ENCODE measurements around the gene PCDHGB2.
A peak's percentile ranks its signal among the peaks of the same experiment; 100 is the strongest.
"Not testable (repeated sequence)": the region's sequence is repeated elsewhere in the genome, so short reads cannot be mapped to it uniquely, and the experiment has no call there.

PCDHGB2 gene

DNA sequence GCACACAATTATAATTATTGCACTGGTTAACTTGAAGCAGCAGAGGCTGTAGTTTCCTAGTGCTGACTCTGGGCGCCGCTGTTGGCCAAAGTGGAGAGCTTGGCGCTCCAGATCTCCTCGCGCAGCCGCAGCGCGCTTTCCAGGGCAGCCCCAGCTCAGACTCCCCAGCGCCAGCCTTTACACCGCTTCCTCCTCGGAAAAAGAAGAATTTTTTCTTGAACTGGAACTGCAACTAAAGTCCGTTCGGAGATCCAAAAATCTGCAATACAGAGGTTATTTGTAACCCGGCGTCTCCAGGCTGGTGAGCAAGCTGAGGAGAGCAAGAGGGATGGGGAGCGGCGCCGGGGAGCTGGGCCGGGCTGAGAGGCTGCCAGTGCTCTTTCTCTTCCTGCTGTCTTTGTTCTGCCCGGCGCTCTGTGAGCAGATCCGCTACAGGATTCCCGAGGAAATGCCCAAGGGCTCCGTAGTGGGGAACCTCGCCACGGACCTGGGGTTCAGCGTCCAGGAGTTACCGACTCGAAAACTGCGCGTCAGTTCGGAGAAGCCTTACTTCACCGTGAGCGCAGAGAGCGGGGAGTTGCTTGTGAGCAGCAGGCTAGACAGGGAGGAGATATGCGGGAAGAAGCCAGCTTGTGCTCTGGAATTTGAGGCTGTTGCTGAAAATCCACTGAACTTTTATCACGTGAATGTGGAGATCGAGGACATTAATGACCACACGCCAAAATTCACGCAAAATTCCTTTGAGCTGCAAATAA is 27.9 kb downstream of the PCDHGB2 start, which contains the start of gene PCDHGB4:
PCDHGB4 (plus strand) TSS at position 142 of the 755 bp plus-strand sequence; CDS start at position 329, 187 bp downstream.
- DNase-seq: peak; percentile 62

GRCh38 chr5:141388661-141389060 is 28.9 kb downstream of the PCDHGB2 start:
- DNase-seq: no peak

DNA sequence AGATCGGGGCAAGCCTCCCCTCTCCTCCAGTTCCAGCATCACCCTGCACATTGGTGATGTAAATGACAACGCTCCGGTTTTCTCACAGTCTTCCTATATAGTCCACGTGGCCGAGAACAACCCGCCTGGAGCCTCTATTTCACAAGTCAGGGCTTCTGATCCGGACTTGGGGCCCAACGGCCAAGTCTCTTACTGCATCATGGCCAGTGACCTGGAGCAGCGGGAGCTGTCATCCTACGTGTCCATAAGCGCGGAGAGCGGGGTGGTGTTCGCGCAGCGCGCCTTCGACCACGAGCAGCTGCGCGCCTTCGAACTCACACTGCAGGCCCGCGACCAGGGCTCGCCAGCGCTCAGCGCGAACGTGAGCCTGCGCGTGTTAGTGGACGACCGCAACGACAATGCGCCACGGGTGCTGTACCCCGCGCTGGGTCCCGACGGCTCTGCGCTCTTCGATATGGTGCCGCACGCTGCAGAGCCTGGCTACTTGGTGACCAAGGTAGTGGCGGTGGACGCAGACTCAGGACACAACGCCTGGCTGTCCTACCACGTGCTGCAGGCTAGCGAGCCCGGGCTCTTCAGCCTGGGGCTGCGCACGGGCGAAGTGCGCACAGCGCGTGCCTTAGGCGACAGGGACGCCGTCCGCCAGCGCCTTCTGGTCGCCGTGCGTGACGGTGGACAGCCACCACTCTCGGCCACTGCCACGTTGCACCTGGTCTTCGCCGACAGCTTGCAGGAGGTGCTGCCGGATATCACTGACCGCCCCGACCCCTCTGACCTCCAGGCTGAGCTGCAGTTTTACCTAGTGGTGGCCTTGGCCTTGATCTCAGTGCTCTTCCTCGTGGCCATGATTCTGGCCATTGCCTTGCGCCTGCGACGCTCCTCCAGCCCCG is 29.6 kb downstream of the PCDHGB2 start:
- DNase-seq: no peak

DNA sequence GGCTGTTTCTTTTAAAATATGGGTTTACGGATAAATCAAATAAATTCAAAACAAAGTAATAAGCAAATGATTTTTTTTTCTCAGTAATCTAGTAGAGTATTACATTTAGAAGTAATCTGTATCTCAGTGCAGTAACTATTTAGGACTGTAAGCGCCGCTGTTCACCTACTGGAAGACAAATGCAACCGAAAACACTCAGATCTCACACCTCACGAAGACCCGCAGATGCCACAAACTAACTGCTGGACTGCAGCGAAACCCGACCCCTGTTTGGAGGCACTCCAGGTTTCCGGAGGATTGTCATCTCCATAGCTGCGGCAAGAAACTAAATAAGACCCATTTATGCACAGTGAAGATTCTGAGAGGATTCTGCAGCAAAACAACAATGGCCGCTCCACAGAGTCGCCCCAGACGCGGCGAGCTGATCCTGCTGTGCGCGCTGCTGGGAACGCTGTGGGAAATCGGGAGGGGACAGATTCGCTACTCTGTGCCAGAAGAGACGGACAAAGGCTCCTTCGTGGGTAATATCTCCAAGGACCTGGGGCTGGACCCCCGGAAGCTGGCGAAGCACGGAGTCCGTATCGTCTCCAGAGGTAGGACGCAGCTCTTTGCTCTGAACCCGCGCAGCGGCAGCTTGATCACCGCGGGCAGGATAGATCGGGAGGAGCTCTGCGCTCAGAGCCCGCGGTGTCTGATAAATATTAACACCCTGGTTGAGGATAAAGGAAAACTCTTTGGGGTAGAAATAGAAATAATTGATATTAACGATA is 32.8 kb downstream of the PCDHGB2 start, which contains the start of gene PCDHGA8:
PCDHGA8 (plus strand) TSS at position 205 of the 770 bp plus-strand sequence; CDS start at position 386, 181 bp downstream.
- peak; percentile 10 for DNase-seq

GRCh38 chr5:141393267-141393666 is 33.5 kb downstream of the PCDHGB2 start:
- no peak for DNase-seq

- DNase-seq: not testable (repeated sequence)
Measured at GRCh38 chr5:141394401-141395187, 34.8 kb downstream of the PCDHGB2 start.

DNA sequence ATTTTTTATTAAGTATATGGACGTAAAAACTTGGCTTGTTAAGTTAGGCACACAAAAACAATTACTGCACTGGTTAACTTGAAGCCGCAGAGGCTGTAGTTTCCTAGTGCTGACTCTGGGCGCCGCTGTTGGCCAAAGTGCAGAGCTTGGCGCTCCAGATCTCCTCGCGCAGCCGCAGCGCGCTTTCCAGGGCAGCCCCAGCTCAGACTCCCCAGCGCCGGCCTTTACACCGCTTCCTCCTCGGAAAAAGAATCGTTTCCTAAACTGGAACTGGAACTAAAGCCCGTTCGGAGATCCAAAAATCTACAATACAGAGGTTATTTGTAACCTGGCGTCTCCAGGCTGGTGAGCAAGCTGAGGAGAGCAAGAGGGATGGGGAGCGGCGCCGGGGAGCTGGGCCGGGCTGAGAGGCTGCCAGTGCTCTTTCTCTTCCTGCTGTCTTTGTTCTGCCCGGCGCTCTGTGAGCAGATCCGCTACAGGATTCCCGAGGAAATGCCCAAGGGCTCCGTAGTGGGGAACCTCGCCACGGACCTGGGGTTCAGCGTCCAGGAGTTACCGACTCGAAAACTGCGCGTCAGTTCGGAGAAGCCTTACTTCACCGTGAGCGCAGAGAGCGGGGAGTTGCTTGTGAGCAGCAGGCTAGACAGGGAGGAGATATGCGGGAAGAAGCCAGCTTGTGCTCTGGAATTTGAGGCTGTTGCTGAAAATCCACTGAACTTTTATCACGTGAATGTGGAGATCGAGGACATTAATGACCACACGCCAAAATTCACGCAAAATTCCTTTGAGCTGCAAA is 38.2 kb downstream of the PCDHGB2 start, which contains the start of gene PCDHGB5:
PCDHGB5 (plus strand) TSS at position 192 of the 796 bp plus-strand sequence; CDS start at position 373, 181 bp downstream.
- peak; percentile 70 for DNase-seq

- DNase-seq: no peak
Measured at GRCh38 chr5:141398608-141399007, 38.8 kb downstream of the PCDHGB2 start.

DNA sequence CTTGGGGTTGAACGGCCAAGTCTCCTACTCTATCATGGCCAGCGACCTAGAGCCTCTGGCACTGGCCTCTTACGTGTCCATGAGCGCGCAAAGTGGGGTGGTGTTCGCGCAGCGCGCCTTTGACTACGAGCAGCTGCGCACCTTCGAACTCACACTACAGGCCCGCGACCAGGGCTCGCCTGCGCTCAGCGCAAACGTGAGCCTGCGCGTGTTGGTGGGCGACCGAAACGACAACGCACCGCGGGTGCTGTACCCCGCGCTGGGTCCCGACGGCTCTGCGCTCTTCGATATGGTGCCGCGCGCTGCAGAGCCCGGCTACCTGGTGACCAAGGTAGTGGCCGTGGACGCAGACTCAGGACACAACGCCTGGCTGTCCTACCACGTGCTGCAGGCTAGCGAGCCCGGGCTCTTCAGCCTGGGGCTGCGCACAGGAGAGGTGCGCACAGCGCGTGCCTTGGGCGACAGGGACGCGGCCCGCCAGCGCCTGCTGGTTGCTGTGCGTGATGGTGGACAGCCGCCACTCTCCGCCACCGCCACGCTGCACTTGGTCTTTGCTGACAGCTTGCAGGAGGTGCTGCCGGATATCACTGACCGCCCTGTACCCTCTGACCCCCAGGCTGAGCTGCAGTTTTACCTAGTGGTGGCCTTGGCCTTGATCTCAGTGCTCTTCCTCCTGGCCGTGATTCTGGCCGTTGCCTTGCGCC is 39.9 kb downstream of the PCDHGB2 start:
- no peak for DNase-seq

- DNase-seq: peak; percentile 49
Measured at GRCh38 chr5:141402553-141403243, 42.9 kb downstream of the PCDHGB2 start, which contains the start of gene PCDHGA9. Gene PCDHGA9 (plus strand): TSS chr5:141402778. CDS start chr5:141402953, 175 bp downstream.

DNA sequence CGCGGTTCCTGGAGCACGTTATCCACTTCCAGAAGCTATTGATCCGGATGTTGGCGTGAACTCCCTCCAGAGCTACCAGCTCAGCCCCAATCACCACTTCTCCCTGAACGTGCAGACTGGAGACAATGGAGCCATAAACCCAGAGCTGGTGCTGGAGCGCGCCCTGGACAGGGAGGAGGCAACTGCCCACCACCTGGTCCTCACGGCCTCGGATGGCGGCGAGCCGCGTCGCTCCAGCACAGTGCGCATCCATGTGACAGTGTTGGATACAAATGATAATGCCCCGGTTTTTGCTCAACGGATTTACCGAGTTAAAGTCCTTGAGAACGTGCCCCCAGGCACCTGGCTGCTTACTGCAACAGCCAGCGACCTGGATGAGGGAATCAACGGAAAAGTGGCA is 43.6 kb downstream of the PCDHGB2 start:
- DNase-seq: no peak

DNA sequence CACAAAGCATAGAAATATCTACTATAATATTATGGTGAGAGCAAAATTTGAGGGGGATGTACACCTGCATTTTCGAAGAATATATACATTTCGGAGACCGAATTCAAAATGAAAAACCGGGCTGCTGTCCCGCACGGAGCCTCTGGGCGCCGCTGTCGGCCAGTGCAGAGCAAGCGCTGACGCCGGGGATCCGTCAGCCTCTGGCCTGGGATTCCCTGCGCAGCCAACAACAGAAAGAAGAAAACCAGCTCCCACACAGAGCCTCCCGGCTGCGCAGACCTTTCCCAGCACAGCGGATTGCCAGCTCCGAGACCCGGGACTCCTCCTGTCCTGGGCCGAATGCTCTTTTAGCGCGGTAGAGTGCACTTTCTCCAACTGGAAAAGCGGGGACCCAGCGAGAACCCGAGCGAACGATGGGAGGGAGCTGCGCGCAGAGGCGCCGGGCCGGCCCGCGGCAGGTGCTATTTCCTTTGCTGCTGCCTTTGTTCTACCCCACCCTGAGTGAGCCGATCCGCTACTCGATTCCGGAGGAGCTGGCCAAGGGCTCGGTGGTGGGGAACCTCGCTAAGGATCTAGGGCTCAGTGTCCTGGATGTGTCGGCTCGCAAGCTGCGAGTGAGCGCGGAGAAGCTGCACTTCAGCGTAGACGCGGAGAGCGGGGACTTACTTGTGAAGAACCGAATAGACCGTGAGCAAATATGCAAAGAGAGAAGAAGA is 48.2 kb downstream of the PCDHGB2 start, which contains the start of gene PCDHGB6:
PCDHGB6 (plus strand) TSS at position 232 of the 716 bp plus-strand sequence; CDS start at position 414, 182 bp downstream.
- peak; percentile 62 for DNase-seq

DNA sequence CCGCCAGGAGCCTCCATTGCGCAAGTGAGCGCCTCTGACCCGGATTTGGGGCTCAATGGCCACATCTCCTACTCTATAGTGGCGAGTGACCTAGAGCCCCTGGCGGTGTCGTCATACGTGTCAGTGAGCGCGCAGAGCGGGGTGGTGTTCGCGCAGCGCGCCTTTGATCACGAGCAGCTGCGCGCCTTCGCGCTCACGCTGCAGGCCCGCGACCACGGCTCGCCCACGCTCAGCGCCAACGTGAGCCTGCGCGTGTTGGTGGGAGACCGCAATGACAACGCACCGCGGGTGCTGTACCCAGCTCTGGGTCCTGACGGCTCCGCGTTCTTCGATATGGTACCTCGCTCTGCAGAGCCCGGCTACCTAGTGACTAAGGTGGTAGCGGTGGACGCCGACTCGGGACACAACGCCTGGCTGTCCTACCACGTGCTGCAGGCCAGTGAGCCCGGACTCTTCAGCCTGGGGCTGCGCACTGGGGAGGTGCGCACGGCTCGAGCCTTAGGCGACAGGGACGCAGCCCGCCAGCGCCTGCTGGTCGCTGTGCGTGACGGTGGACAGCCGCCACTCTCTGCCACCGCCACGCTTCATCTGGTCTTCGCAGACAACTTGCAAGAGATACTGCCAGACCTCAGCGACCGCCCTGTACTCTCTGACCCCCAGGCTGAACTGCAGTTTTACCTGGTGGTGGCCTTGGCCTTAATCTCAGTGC is 50.0 kb downstream of the PCDHGB2 start:
- DNase-seq: no peak

DNA sequence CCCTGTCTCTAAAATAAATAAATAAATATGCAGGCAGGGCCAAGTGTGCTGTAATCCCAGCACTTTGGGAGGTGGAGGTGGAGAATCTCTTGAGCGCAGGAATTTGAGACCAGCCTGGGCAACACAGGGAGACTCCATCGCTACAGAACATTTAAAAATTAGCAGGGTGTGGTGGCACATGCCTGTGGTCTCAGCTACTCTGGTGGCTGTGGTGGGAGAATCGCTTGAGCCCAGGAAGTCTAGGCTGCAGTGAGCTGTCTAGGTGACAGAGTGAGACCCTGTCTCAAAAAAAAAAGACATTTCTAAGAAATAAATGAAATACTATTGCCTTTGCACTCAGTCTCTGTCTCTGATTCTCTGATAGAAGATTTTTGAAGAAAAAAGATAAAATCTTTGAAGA is 51.8 kb downstream of the PCDHGB2 start:
- DNase-seq: no peak
